Measurements from ENCODE around the gene SUN1. TPM values are rescaled to one million over a fixed set of nuclear protein-coding genes. Genes with fewer than 3 reads are reported as not detected.

The SUN1 gene
- total RNA-seq, 1 donor from 2014 or later, result 186 TPM

DNA sequence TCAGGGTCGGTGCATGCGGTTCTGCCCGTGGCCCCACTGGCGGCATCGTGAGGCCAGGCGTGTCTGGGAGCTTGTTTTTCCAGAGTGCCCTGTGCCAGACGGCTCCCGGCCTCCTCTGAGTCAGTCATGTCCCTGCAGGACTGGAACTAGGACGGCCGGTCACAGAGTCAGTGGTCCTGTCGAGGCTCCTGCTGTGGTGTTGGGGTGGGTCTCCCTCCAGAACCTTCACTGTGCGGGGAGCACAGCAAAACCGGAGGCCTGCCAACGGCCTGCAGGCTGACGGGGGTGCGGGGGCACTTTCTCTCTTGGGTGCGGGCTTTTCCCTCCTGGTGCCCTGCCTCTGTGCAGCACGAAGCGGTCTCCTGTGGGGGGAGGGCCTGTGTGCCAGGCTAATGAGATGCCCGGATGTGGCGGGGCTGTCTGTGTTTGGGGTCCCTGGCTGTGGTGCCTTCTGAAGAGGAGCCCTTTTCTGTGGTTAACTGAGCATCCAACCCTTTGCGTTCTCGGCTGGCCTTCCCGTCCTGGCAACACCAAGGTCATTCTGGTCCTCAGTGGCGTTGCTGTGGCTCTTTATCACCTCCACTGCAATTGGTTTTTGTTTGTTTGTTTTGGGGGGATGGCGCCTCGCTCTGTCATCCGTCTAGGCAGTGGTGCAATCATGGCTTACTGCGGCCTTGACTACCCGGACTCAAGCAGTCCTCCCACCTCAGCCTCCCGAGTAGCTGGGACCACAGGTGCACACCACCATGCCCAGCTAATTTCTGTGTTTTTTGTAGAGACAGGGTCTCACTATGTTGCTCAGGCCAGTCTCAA lies 52.1 kb downstream of the SUN1 start:
- Histone ChIP-seq H3K36me3 (peaks cover 32 to 38% of the 10 kb centered on the region in 2 donors), H3K4me1 (peaks cover 0 to 9% of the 10 kb centered on the region in 2 donors), H3K27me3 (no peaks in the 10 kb centered on the region), H3K4me3 (no peak overlapping the region), H3K27ac (no peak overlapping the region), H3K9me3 (no peaks in the 10 kb centered on the region)
- no peak for DNase-seq (ENCODE audit: low spot score in 2 of 2)
- intact Hi-C loops (cut with DNase I), result no loop called here
- TF ChIP-seq, protein P1, sequence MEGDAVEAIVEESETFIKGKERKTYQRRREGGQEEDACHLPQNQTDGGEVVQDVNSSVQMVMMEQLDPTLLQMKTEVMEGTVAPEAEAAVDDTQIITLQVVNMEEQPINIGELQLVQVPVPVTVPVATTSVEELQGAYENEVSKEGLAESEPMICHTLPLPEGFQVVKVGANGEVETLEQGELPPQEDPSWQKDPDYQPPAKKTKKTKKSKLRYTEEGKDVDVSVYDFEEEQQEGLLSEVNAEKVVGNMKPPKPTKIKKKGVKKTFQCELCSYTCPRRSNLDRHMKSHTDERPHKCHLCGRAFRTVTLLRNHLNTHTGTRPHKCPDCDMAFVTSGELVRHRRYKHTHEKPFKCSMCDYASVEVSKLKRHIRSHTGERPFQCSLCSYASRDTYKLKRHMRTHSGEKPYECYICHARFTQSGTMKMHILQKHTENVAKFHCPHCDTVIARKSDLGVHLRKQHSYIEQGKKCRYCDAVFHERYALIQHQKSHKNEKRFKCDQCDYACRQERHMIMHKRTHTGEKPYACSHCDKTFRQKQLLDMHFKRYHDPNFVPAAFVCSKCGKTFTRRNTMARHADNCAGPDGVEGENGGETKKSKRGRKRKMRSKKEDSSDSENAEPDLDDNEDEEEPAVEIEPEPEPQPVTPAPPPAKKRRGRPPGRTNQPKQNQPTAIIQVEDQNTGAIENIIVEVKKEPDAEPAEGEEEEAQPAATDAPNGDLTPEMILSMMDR (IDR thresholded peaks at IDR 0.05), result no peak

DNA sequence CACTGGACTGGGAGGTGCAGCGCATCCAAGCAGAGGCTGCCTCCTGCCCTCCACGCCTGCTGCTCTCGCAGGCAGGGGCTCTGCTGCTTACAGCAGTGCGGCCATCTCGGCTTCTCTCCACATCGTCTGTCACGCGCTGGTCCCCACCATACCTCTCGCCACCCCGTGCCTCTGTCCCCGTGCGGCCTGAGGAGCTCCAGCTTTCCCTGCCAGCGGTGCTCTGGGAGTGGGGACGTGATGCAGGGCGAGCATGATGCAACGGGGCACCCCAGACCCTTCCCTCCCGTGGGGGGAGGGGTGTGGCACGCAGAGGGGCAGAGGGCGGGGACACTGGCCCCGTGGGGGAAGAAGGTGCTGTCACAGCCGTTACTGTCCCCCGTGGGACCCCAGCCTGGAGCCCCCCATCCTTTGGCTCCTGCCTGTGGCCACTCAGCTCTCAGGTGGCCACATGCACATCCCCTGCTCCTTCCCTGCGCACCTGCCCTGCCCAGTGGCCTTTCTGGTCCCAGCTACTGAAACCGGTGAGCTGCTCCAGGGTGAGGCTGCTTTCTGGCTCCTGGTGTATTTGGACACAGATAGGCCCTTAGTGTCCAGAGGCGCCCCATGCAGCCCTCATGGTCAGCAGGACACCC lies 53.1 kb downstream of the SUN1 start:
- Histone ChIP-seq H3K27ac (no peak overlapping the region), H3K4me1 (peaks cover 0 to 9% of the 10 kb centered on the region in 2 donors)
- intact Hi-C loops (cut with DNase I), result no loop called here

DNA sequence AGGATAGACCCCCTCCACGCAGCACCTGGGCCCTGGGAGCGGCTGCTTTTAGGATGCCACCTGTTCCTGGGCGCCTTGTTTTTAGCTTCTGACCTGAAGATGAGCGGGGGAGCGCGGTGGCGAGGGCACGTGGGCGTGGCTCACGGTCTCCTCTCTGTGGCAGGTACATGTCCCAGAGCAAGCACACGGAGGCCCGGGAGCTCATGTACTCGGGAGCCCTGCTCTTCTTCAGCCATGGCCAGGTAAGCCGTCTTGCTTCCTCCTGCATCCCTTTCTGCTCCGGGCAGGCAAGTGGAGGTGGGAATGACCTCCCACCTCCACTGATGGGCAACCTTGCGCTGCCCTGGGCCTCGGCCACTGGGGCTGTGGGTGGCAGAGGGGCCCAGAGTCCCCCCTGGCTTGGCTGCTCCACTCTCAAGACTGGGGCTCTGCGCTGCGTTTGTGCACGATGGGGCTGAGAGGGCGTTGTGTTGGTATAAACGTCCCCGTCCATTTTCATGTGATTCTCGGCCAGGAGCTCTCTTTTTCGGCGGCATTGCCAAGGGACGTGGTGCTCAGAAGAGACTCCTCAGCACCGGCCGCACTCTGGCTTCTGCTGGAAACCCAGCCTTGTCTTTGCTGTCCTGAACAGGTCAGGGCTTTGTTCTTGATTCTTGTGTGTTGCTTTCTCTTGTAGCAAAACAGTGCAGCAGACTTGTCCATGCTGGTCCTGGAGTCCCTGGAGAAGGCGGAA lies 53.8 kb downstream of the SUN1 start:
- Histone ChIP-seq H3K9me3 (no peaks in the 10 kb centered on the region), H3K36me3 (peaks cover 40 to 45% of the 10 kb centered on the region in 2 donors), H3K27me3 (no peaks in the 10 kb centered on the region), H3K4me1 (peaks cover 0 to 9% of the 10 kb centered on the region in 2 donors), H3K27ac (no peak overlapping the region), H3K4me3 (no peak overlapping the region)
- intact Hi-C loops (cut with DNase I), result no loop called here
- DNase-seq (ENCODE audit: low spot score in 2 of 2), result no peak
- TF ChIP-seq, protein P1 (IDR thresholded peaks at IDR 0.05), result no peak

More for the DNA sequence above, 53.1 kb downstream of the SUN1 start:
- TF ChIP-seq, protein P1 (IDR thresholded peaks at IDR 0.05), result no peak
- no peaks in the 10 kb centered on the region for H3K27me3 ChIP-seq
- no peak for DNase-seq (ENCODE audit: low spot score in 2 of 2)
- H3K4me3 ChIP-seq, result no peak overlapping the region
- H3K9me3 ChIP-seq, result no peaks in the 10 kb centered on the region
- peaks cover 33 to 38% of the 10 kb centered on the region in 2 donors for H3K36me3 ChIP-seq

DNA sequence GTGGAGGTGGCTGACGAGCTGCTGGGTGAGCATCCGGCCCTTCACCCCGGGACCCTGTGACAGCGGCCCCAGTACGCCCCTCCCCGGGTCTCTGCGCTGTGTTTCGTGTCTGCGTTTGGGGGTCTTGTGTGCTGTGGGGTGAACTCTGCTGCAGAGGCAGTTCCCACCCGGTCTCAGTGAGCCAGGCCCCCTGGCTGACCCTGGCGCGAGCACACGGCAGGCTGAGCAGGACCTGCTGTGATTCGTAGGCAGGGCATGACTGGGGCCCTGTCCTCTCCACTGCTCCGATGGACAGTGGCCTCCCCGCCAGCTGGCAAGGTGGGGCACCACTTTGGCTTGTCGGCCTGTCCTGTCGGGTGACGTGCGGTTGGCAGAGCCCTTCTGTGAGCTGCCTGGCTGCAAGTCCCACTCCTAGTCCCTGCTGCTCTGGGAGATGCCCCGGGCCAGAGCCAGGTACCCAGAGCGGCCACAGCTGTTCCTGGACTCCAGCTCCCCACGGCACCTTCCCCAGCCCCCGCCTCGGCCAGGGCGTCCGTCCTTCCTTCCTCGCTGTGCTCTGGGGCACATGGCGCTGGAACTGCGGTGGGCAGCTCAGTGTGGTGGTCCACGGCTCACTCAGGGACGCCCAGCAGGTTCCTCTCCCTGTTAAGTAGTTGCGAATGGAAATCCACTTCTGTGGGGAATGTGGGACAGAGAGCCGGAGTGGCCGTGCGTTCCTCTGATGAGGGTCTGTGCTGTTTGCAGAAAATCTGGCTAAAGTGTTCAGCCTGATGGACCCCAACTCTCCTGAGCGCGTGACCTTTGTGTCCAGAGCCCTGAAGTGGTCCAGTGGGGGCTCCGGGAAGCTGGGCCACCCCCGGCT lies 54.6 kb downstream of the SUN1 start:
- TF ChIP-seq, protein P1 (IDR thresholded peaks at IDR 0.05), result no peak
- H3K4me3 ChIP-seq, result no peak overlapping the region
- peaks cover 48 to 53% of the 10 kb centered on the region in 2 donors for H3K36me3 ChIP-seq
- H3K9me3 ChIP-seq, result no peaks in the 10 kb centered on the region
- intact Hi-C loops (cut with DNase I), result no loop called here
- H3K4me1 ChIP-seq, result peaks cover 0 to 9% of the 10 kb centered on the region in 2 donors
- H3K27me3 ChIP-seq, result no peaks in the 10 kb centered on the region
- no peak for DNase-seq (ENCODE audit: low spot score in 2 of 2)
- H3K27ac ChIP-seq, result no peak overlapping the region

DNA sequence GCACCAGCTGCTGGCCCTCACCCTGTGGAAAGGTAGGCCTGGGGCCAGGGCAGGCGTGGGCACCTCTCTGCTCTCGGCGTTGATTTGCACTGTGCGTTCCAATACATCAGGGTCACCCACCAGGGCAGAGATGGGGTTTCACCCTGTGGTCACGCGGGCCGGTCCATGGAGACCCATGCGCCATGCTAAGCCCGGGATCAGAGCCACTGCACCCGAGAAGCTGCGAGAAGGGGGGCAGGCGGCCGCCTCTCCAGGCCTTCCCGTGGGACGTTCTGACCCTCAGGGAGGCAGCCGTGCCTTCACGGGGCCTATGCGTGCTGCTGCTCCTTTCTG lies 55.2 kb downstream of the SUN1 start:
- intact Hi-C loops (cut with DNase I), result no loop called here
- no peak for DNase-seq (ENCODE audit: low spot score in 2 of 2)
- peaks cover 0 to 9% of the 10 kb centered on the region in 2 donors for H3K4me1 ChIP-seq

More for the DNA sequence above, 55.2 kb downstream of the SUN1 start:
- TF ChIP-seq, protein P1 (IDR thresholded peaks at IDR 0.05), result no peak
- no peaks in the 10 kb centered on the region for H3K9me3 ChIP-seq
- no peaks in the 10 kb centered on the region for H3K27me3 ChIP-seq
- no peak overlapping the region for H3K4me3 ChIP-seq
- no peak overlapping the region for H3K27ac ChIP-seq
- peaks cover 54 to 59% of the 10 kb centered on the region in 2 donors for H3K36me3 ChIP-seq

Measured in ascending aorta (tissue), 2 donors.